ENCODE results near the gene NCK2.

GRCh38 chr2:105917688-105918087, 173.0 kb downstream of the NCK2 start:
- TF ChIP-seq ZSCAN29 (CRISPR knock-in tag; conservative IDR thresholded peaks at IDR 0.05): no peak
- TF ChIP-seq RAD21 (CRISPR knock-in tag; IDR thresholded peaks at IDR 0.05): no peak

All from HepG2 (cell line).